Mesothelial cell of epicardium (in vitro differentiated cells): ENCODE data around the gene SYT9. TPM values are rescaled to one million over a fixed set of nuclear protein-coding genes. Genes with fewer than 3 reads are reported as not detected.

Experiments
- DNase-seq, 2 experiments: peaks; one replicate each; pipeline ENCODE4 v3.0.0; 2021; ENCODE audit warnings: low spot score in 2 of 2; ENCODE audit not compliant: unreplicated experiment in 2 of 2
- H3K27ac Mint-ChIP-seq: 2 replicates; pipeline ENCODE4 v1.8.0; 2021; ENCODE audit warnings: mixed read lengths
- H3K27me3 Mint-ChIP-seq: 2 replicates; pipeline ENCODE4 v1.8.0; 2021; ENCODE audit warnings: low read depth, mixed read lengths
- H3K36me3 Mint-ChIP-seq: 2 replicates; pipeline ENCODE4 v1.8.0; 2021; ENCODE audit warnings: mixed read lengths
- H3K4me1 Mint-ChIP-seq: 2 replicates; pipeline ENCODE4 v1.8.0; 2021; ENCODE audit warnings: mixed read lengths
- H3K4me3 Mint-ChIP-seq: 2 replicates; pipeline ENCODE4 v1.8.0; 2021; ENCODE audit warnings: mild to moderate bottlenecking, moderate library complexity, mixed read lengths
- H3K9me3 Mint-ChIP-seq: 2 replicates; pipeline ENCODE4 v1.8.0; 2021; ENCODE audit warnings: mixed read lengths
- total RNA-seq: library from RNA; stranded (reverse); gene quantifications from 3 replicates; pipeline ENCODE4 v1.2.1, GENCODE V29; 2021
- TF ChIP-seq, protein P1 (sequence below): fragments of 200-600 bp; sonication (generic); IDR thresholded peaks from one replicate; pipeline ENCODE4 v1.5.0; 2021; ENCODE audit warnings: antibody characterized with exemption; ENCODE audit not compliant: unreplicated experiment

SYT9 gene
- total RNA-seq, 1 donor from 2014 or later, result 3.7 TPM

DNA sequence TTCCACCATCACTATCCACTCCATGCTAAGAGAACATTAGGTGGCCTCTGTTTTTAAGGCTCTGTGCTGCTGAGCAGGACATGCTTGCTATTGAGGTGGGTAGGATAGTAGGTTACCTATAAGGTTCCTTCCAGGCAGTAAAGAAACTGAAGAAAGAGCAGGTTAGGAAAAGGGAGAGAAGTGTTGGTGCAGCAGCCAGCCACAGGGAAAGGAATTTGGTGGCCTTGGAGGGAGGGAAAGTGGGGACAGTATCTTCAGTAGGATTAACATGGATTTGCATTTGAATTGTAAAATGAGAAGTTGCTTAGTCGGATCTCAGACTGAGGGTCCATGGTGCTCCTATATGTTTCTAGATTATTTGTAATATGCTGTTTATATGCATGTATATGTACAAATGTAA, 184.4 kb downstream of the SYT9 start:
- TF ChIP-seq, protein P1, sequence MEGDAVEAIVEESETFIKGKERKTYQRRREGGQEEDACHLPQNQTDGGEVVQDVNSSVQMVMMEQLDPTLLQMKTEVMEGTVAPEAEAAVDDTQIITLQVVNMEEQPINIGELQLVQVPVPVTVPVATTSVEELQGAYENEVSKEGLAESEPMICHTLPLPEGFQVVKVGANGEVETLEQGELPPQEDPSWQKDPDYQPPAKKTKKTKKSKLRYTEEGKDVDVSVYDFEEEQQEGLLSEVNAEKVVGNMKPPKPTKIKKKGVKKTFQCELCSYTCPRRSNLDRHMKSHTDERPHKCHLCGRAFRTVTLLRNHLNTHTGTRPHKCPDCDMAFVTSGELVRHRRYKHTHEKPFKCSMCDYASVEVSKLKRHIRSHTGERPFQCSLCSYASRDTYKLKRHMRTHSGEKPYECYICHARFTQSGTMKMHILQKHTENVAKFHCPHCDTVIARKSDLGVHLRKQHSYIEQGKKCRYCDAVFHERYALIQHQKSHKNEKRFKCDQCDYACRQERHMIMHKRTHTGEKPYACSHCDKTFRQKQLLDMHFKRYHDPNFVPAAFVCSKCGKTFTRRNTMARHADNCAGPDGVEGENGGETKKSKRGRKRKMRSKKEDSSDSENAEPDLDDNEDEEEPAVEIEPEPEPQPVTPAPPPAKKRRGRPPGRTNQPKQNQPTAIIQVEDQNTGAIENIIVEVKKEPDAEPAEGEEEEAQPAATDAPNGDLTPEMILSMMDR, result no peak
- peak overlapping the region; percentile 57 for H3K27ac Mint-ChIP-seq
- H3K27me3 Mint-ChIP-seq, result no peaks in the 10 kb centered on the region
- H3K4me3 Mint-ChIP-seq, result no peak overlapping the region
- peaks cover 10% of the 10 kb centered on the region for H3K36me3 Mint-ChIP-seq
- no peak for DNase-seq
- H3K4me1 Mint-ChIP-seq, result peaks cover 10% of the 10 kb centered on the region
- H3K9me3 Mint-ChIP-seq, result no peaks in the 10 kb centered on the region

DNA sequence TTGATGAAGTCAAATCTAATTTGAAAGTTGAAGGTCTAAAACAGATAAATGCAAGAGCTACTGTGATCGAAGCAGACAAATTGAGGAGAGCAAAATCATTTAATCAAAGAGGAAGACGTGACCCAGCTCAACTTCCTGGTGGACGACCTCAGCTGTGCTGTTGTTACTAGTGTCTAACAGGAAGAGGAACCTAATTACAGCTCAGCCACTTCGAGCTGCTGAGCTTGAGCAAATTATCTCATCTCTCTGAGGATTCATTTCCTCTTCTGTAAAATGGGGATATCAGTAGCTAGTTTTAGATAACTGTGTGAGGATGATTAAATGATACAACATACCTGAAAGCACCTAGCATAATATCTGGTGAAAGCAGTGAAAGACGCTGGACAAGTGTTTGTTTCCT, 185.0 kb downstream of the SYT9 start:
- DNase-seq, result no peak
- Mint-ChIP-seq H3K36me3 (peaks cover 10% of the 10 kb centered on the region), H3K4me3 (no peak overlapping the region), H3K27ac (peak overlapping the region; percentile 76), H3K4me1 (peaks cover 10% of the 10 kb centered on the region), H3K27me3 (no peaks in the 10 kb centered on the region), H3K9me3 (no peaks in the 10 kb centered on the region)
- TF ChIP-seq, protein P1, result no peak

DNA sequence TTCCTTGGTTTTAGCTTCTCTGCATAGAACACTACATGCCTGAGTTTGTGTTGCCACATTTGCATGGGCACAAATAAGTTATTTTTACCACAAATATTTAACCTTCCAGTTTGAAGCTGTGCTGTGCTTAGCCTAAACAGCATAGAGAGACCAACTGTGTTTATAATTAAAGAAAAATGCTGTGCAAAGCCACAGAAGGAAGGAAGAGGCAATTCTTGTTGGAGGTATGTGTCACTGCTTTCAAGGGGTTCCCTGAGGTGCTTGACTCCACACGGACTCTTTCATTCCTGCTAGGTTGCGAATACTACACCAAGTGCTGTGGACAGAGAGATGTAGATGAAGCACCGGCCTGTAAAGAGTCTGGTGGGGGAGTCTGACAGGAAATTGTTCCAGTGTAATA, 186.0 kb downstream of the SYT9 start:
- DNase-seq, result no peak
- Mint-ChIP-seq H3K27me3 (no peaks in the 10 kb centered on the region), H3K27ac (no peak overlapping the region), H3K4me3 (no peak overlapping the region), H3K9me3 (no peaks in the 10 kb centered on the region), H3K4me1 (peaks cover 10% of the 10 kb centered on the region), H3K36me3 (peaks cover 10% of the 10 kb centered on the region)
- TF ChIP-seq, protein P1, result no peak

DNA sequence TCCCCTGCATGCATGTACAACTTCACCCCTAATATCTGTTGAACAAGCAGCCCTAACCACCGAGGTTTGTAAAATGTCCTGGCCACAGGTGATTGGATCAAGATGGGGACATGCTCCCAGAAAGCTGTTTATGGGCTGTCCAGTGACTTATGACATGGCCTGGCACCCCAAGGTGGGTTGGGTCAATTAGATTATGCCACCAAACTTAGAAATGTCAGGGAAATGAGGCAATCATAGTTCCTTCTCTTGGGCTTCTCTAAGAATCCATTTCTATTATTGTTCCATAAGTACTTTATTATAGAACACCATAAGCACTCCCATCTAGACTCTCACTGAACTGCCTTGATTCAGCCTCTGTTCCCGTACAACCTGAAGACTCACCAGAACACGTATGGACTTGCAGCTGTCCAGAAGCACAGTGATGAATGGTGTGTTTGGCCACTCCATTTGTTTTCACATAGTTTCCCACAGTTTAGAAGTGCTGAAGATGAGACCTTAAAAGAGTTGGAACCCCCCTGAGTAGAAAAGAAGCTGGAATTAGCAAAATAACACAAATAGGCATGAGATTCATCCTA, 188.1 kb downstream of the SYT9 start:
- Mint-ChIP-seq H3K4me1 (peaks cover 20% of the 10 kb centered on the region), H3K9me3 (no peaks in the 10 kb centered on the region), H3K4me3 (no peak overlapping the region), H3K27ac (no peak overlapping the region), H3K27me3 (no peaks in the 10 kb centered on the region), H3K36me3 (peaks cover 10% of the 10 kb centered on the region)
- TF ChIP-seq, protein P1, result no peak
- no peak for DNase-seq

DNA sequence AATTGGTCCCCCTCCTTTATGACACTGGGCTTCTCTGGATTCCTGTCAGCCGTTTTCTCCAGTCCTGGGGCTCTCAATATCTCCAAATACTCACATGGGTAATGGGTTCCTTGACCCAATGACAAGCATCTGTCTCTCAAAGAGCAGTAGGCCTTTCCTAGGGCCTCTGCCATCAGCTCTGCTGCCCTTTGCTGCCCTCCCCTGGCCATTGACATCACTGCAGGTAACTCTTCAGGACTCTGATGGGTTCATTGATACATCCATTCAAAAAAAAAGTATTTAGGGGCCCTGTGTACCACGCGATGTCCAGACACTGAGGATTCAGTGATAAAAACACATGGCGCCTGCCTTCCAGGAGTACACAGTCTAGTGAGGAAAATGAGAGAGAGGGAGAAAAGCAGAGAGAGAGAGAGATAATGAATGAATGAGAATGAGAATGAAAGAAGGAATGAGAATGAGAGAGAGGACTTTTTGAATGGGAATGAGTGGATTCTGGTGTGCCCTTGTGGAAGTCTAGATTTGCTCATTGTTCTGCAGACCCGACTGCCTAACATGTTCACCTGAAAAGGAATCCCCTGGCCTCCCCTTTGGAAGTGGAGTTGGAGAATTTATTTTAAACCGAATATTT, 191.0 kb downstream of the SYT9 start:
- peak; percentile 57 to 85 for DNase-seq
- Mint-ChIP-seq H3K27me3 (no peaks in the 10 kb centered on the region), H3K27ac (no peak overlapping the region), H3K4me1 (peaks cover 21% of the 10 kb centered on the region), H3K36me3 (peaks cover 10% of the 10 kb centered on the region), H3K9me3 (no peaks in the 10 kb centered on the region), H3K4me3 (no peak overlapping the region)
- TF ChIP-seq, protein P1, result peak; percentile 70
